ENCODE measurements around the gene KRTAP4-3.
"Not testable (repeated sequence)": the region's sequence is repeated elsewhere in the genome, so short reads cannot be mapped to it uniquely, and the experiment has no call there.

The KRTAP4-3 gene

GRCh38 chr17:41133880-41134735 lies 33.9 kb downstream of the KRTAP4-3 start:
- TF ChIP-seq CTCF (conservative IDR thresholded peaks at IDR 0.05) (no peak), ZFX (IDR thresholded peaks at IDR 0.05) (no peak)
- H3K27ac ChIP-seq = no peak overlapping the region

GRCh38 chr17:41131979-41132378 lies 36.0 kb downstream of the KRTAP4-3 start:
- no peak overlapping the region for H3K27ac ChIP-seq
- no peak for TF ChIP-seq ZFX (IDR thresholded peaks at IDR 0.05)
- TF ChIP-seq CTCF (conservative IDR thresholded peaks at IDR 0.05) = no peak

GRCh38 chr17:41127371-41127770 lies 40.6 kb downstream of the KRTAP4-3 start:
- H3K27ac ChIP-seq = no peak overlapping the region
- TF ChIP-seq ZFX (IDR thresholded peaks at IDR 0.05) = no peak
- TF ChIP-seq CTCF (conservative IDR thresholded peaks at IDR 0.05) = no peak

- no peak overlapping the region for H3K27ac ChIP-seq
- TF ChIP-seq CTCF (conservative IDR thresholded peaks at IDR 0.05) = no peak
- TF ChIP-seq ZFX (IDR thresholded peaks at IDR 0.05) = no peak
Measured at GRCh38 chr17:41126412-41126811, 41.6 kb downstream of the KRTAP4-3 start.

- no peak for TF ChIP-seq ZFX (IDR thresholded peaks at IDR 0.05)
- no peak for TF ChIP-seq CTCF (conservative IDR thresholded peaks at IDR 0.05)
- H3K27ac ChIP-seq = no peak overlapping the region
Measured at GRCh38 chr17:41125064-41125463, 43.0 kb downstream of the KRTAP4-3 start.

- H3K27ac ChIP-seq = not testable (repeated sequence)
Measured at GRCh38 chr17:41123991-41124371, 44.0 kb downstream of the KRTAP4-3 start, which contains the start of gene KRTAP4-12. Gene KRTAP4-12 (minus strand): TSS chr17:41124182. CDS start chr17:41124122, 60 bp downstream.

- H3K27ac ChIP-seq = not testable (repeated sequence)
Measured at GRCh38 chr17:41123292-41123990, 44.6 kb downstream of the KRTAP4-3 start.

- TF ChIP-seq CTCF (conservative IDR thresholded peaks at IDR 0.05) (no peak), ZFX (IDR thresholded peaks at IDR 0.05) (no peak)
- H3K27ac ChIP-seq = no peak overlapping the region
Measured at GRCh38 chr17:41121742-41122141, 46.3 kb downstream of the KRTAP4-3 start.

- not testable (repeated sequence) for H3K27ac ChIP-seq
Measured at GRCh38 chr17:41119696-41120690, 48.0 kb downstream of the KRTAP4-3 start.
